Stomach (tissue), 9 donors: Measurements from ENCODE around the gene GLG1. TPM values are rescaled to one million over a fixed set of nuclear protein-coding genes. Genes with fewer than 3 reads are reported as not detected.

ENCODE experiments used
- DNase-seq, 2 donors: peaks; one replicate each; pipeline versions ENCODE4 v3.0.0 to v3.0.0-alpha.2; 2013 to 2019
- H3K27ac ChIP-seq, 5 donors: fragments of 200-600 bp in 4 of 5; sonication (generic) in 4 of 5; one replicate each; pipeline ENCODE4 v1.5.1; 2013 to 2019; ENCODE audit warnings: mild to moderate bottlenecking in 1 of 5, moderate library complexity in 1 of 5
- H3K27me3 ChIP-seq, 3 donors: fragments of 200-600 bp; sonication (generic); one replicate each; pipeline ENCODE4 v1.5.1; 2017 to 2019; ENCODE audit warnings: mixed run types in 1 of 3
- H3K36me3 ChIP-seq, 4 donors: fragments of 200-600 bp; sonication (generic); 1 replicate in 3 of 4; 2 replicates in 1 of 4; pipeline ENCODE4 v1.5.1; 2016 to 2019
- H3K4me1 ChIP-seq, 4 donors: fragments of 200-600 bp; sonication (generic); one replicate each; pipeline ENCODE4 v1.5.1; 2016 to 2019
- H3K4me3 ChIP-seq, 4 donors: fragments of 200-600 bp; sonication (generic) in 3 of 4; one replicate each; pipeline ENCODE4 v1.5.1; 2016 to 2019; ENCODE audit warnings: mild to moderate bottlenecking in 1 of 4
- H3K9me3 ChIP-seq, 4 donors: fragments of 200-600 bp; sonication (generic); one replicate each; pipeline ENCODE4 v1.5.1; 2016 to 2019
- CTCF ChIP-seq, 7 experiments: fragments of 450-650 bp in 4 of 7; fragments of 200-600 bp in 3 of 7; sonication (generic) in 3 of 7; IDR thresholded peaks; one replicate each; pipeline ENCODE4 v1.5.1; 2016 to 2019; ENCODE audit warnings: antibody characterized with exemption in 7 of 7, control low read depth in 2 of 7, mild to moderate bottlenecking in 1 of 7
- EP300 ChIP-seq: sonication (generic); formaldehyde crosslinking; IDR thresholded peaks from one replicate; pipeline ENCODE4 v1.6.1; 2017; ENCODE audit warnings: antibody characterized with exemption
- POLR2A ChIP-seq, 4 donors: fragments of 450-650 bp; IDR thresholded peaks; one replicate each; pipeline ENCODE4 v1.6.1; 2016; ENCODE audit warnings: antibody characterized with exemption in 4 of 4, control low read depth in 2 of 4, mild to moderate bottlenecking in 1 of 4, moderate library complexity in 1 of 4
- POLR2AphosphoS5 ChIP-seq, 3 donors: sonication (generic); formaldehyde crosslinking; IDR thresholded peaks; one replicate each; pipeline ENCODE4 v1.6.1; 2016; ENCODE audit warnings: antibody characterized with exemption in 3 of 3
- WGBS, 5 donors: extraction: QIAGEN DNeasy Blood & Tissue Kit in 3 of 5; methylation state at CpG; one replicate each; pipeline versions ENCODE4 v1.1.5 to v1.1.7; 2013 to 2018; 5-methylcytosine and 5-hydroxymethylcytosine counted together
- intact Hi-C: fragments of 100-400 bp; cut with DNase I; formaldehyde crosslinking; loops from one replicate; pipeline ENCODE4 v1.15.1; 2023; ENCODE audit warnings: low total_unique reads
- polyA plus RNA-seq, 3 donors: library from polyadenylated mRNA; stranded (reverse); fragments of 200-250 nt; gene quantifications; one replicate each; pipeline ENCODE4 v1.2.3, GENCODE V29; 2013
- total RNA-seq, 5 donors: library from RNA; depleted of rRNA; stranded (reverse); fragments of >200 nt; gene quantifications; one replicate each; pipeline versions ENCODE4 v1.1.0 to v1.2.3, GENCODE V29; 2014 to 2016
- donor health status: healthy with polysubstance abuse.
- donor health status: Bipolar disorder and iron deficiency.
- donor health status: healthy.

The GLG1 gene
- total and polyA plus RNA-seq, 8 donors, result 7.6 to 151 (median 46.3) TPM

GRCh38 chr16:74637742-74638453 lies 31.0 kb upstream of the GLG1 start:
- no peaks in the 10 kb centered on the region for H3K9me3 ChIP-seq
- intact Hi-C loops, result no loop called here
- no peaks in the 10 kb centered on the region for H3K4me1 ChIP-seq
- H3K4me3 ChIP-seq, result no peak overlapping the region
- TF ChIP-seq EP300 (no peak), POLR2AphosphoS5 (IDR thresholded peaks at IDR 0.05) (no peak), CTCF (IDR thresholded peaks at IDR 0.05) (no peak), POLR2A (IDR thresholded peaks at IDR 0.05) (no peak)
- 38 to 62% (median 53%) methylated on average over 7 of the region's 7 CpGs for WGBS, 5 donors
- DNase-seq, result no peak
- H3K27me3 ChIP-seq, result no peaks in the 10 kb centered on the region
- no peak overlapping the region for H3K27ac ChIP-seq
- peaks cover 21 to 100% (median 92%) of the 10 kb centered on the region in 4 donors for H3K36me3 ChIP-seq

GRCh38 chr16:74635303-74635702 lies 28.4 kb upstream of the GLG1 start:
- Histone ChIP-seq H3K4me1 (no peaks in the 10 kb centered on the region), H3K9me3 (no peaks in the 10 kb centered on the region), H3K36me3 (peaks cover 33 to 100% (median 95%) of the 10 kb centered on the region in 4 donors), H3K4me3 (no peak overlapping the region), H3K27ac (no peak overlapping the region), H3K27me3 (no peaks in the 10 kb centered on the region)
- intact Hi-C loops, result no loop called here
- no peak for TF ChIP-seq CTCF (IDR thresholded peaks at IDR 0.05)
- no peak for TF ChIP-seq EP300
- no peak for TF ChIP-seq POLR2A (IDR thresholded peaks at IDR 0.05)
- TF ChIP-seq POLR2AphosphoS5 (IDR thresholded peaks at IDR 0.05), result no peak
- WGBS, 5 donors, result 24 to 46% (median 41%) methylated on average over 5 of the region's 5 CpGs
- peak; percentile 8 to 45 for DNase-seq

- no peaks in the 10 kb centered on the region for H3K4me1 ChIP-seq
- TF ChIP-seq EP300 (no peak), POLR2A (IDR thresholded peaks at IDR 0.05) (no peak), POLR2AphosphoS5 (IDR thresholded peaks at IDR 0.05) (no peak), CTCF (IDR thresholded peaks at IDR 0.05) (no peak)
- DNase-seq, result peak in 1 of 2 donors; percentile 7
- H3K4me3 ChIP-seq, result no peak overlapping the region
- H3K36me3 ChIP-seq, result peaks cover 33 to 100% (median 95%) of the 10 kb centered on the region in 4 donors
- H3K9me3 ChIP-seq, result no peaks in the 10 kb centered on the region
- H3K27ac ChIP-seq, result no peak overlapping the region
- H3K27me3 ChIP-seq, result no peaks in the 10 kb centered on the region
- 76 to 93% (median 88%) methylated on average over 7 of the region's 7 CpGs for WGBS, 5 donors
- intact Hi-C loops, result no loop called here
Observed at GRCh38 chr16:74633686-74634085, 26.8 kb upstream of the GLG1 start.

- H3K36me3 ChIP-seq, result peaks cover 67 to 100% (median 100%) of the 10 kb centered on the region in 4 donors
- intact Hi-C loops, result no loop called here
- 66 to 81% (median 75%) methylated on average over 4 to 6 of the region's 6 CpGs for WGBS, 5 donors
Observed at GRCh38 chr16:74627506-74628220, 20.7 kb upstream of the GLG1 start.

More at GRCh38 chr16:74627506-74628220, 20.7 kb upstream of the GLG1 start:
- H3K27me3 ChIP-seq, result no peaks in the 10 kb centered on the region
- peak in 1 of 2 donors; percentile 23 for DNase-seq
- H3K4me1 ChIP-seq, result peaks cover 0 to 7% (median 0%) of the 10 kb centered on the region in 4 donors
- no peaks in the 10 kb centered on the region for H3K9me3 ChIP-seq
- no peak overlapping the region for H3K4me3 ChIP-seq
- peak overlapping the region in 2 of 5 donors; percentile 15 to 32 for H3K27ac ChIP-seq
- TF ChIP-seq EP300 (no peak), POLR2AphosphoS5 (IDR thresholded peaks at IDR 0.05) (no peak), POLR2A (IDR thresholded peaks at IDR 0.05) (no peak), CTCF (IDR thresholded peaks at IDR 0.05) (no peak)
